GM21390 (cell line): ENCODE data around the gene JAZF1.

ENCODE experiments used
- ATAC-seq: cut with Tn5 transposase; IDR thresholded peaks from one replicate; pipeline ENCODE4 v1.9.1; 2021; ENCODE audit not compliant: unreplicated experiment

The JAZF1 gene

GRCh38 chr7:28052933-28053332 lies 127.7 kb downstream of the JAZF1 start:
- ATAC-seq: no peak

DNA sequence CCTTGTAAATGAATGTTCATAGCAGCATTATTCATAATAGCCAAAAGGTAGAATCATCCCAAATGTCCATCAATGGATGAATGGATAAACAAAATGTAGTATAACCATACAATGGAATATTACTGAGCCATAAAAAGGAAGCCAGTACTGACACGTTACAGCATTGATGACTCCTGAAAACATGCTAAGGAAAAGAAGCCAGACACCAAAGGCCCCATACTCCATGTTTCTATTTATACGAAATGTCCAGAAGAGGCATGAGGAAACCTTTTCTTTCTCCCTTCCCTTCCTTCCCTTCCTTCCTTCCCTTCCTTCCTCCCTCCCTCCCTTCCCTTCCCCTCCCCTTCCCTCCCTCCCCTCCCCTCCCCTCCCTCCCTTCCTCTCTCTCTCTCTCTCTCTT lies 131.9 kb downstream of the JAZF1 start:
- no peak for ATAC-seq

DNA sequence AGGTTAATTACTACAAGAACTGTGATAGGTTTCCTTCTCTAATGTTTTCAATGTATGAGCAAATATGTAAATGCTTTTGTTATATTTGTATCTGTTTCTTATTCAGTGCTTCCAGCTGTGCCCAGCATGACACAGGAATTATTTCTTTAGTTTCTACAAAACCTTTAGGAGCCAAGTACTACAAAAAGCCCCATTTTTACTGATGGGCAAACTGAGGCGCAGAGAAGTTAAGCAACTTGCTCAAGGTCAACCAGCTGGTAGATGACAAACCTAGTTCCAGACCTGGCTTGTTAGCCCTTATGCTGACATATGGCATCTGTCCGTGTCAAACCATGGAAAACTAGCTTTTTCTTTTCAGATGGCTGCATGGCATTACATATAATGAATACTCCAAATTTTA lies 134.6 kb downstream of the JAZF1 start:
- ATAC-seq: no peak

DNA sequence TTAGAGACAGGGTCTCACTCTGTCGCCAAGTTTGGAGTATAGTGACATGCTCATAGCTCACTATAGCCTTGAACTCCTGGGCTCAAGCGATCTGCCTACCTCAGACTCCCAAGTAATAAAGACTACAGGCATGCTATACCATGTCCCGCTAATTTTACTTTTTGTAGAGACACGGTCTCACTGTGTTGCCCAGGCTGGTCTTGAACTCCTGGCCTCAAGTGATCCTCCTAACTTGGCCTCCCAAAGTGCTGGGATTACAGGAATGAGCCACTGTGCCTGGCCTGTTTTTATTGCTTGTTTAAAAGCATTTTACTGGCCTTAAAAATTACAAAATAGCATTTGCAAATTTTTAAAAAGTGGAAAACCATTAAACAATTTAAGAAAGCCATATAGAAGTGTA lies 135.0 kb downstream of the JAZF1 start:
- ATAC-seq: no peak

DNA sequence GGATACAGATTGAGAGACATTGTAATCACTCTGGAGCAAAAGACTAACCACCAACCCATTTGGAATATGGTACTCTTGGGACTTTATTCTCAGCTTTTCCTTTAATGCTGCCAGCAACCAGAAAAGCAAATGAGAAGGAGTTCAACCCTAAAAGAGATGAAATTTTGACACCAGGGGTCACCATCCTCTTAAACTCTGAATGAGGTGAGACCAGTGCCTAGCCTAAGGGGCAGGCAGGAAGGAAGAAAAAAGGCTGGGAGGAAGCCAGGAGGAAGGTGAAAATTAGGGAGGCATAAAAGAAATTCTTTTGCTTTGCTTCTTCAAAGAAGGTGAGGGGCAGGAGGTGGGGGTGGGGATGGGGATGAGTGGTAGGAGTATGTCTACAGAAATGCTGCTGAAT lies 135.8 kb downstream of the JAZF1 start:
- no peak for ATAC-seq

DNA sequence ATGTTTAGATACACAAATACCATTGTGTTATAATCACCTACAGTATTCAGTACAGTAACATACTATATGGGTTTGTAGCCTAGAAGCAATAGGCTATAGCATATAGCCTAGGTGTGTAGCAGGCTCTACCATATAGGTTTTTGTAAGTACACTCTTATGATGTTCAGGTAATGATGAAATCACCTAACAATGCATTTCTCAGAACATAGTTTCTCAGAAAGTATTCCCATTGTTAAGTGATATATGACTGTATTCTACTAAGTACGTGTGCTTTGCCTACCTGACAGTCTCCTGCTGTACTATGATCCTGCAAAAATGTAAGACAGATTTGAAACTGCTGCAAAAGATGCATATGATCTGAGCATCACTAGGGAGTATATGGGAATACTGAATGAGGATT lies 137.9 kb downstream of the JAZF1 start:
- ATAC-seq: no peak

GRCh38 chr7:28041508-28042314 lies 138.9 kb downstream of the JAZF1 start:
- ATAC-seq: no peak

- ATAC-seq: no peak
Observed at GRCh38 chr7:28038175-28038797, 142.3 kb downstream of the JAZF1 start.

DNA sequence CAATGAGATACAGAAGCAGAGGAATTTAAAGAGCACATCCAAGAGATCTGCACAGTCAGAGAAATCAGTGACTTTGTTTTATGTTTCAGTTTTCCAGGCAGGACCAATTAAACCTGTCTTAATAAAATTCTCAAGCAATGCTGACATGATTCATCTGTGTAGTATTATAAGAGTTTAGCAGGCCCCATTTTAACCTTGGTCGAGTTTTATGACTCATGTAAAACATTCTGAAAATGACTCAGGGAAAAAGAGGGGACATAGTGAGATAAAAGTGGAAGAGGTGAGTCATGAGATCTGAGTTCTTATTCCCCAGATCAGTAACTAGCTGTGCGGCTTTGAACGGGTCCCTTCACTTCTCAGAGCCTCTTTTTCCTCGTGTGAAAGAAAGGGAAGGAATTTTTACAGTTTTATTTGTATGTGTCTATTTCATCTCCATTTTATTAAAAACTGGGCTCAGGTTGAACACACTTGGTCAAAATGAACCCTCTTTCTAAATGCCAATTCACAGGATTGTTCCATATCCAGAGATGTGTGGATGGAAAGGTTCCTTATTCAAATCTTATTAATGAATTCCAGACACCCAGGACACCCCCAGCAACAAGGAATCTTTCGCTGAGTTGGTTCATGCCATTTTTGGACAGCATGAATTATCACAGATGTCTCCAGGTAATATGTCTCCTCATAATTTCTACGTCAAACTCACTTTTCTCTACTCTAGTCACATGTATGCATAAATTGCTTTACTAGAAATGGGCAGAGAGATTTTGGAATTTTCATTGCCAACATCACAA lies 143.2 kb downstream of the JAZF1 start:
- ATAC-seq: peak; percentile 86

DNA sequence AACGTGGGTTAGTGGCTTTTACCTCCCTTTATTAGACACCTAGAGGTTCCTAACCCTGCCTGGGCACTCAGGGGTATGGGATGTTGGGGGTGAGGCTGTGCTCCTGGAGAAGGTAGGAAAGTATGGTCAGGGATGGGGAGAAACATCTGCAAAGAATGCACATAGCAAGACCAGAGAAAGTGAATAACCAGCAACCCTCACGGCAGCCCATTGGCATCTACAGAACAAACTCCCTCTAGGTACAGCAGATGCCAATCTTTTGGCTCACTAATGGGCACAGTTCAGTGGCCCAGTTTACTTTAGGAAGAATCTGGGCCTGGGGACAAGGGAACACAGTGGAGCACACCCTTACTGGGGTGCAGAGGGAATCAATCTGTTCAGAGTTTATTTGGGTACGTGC lies 143.9 kb downstream of the JAZF1 start:
- ATAC-seq: no peak

DNA sequence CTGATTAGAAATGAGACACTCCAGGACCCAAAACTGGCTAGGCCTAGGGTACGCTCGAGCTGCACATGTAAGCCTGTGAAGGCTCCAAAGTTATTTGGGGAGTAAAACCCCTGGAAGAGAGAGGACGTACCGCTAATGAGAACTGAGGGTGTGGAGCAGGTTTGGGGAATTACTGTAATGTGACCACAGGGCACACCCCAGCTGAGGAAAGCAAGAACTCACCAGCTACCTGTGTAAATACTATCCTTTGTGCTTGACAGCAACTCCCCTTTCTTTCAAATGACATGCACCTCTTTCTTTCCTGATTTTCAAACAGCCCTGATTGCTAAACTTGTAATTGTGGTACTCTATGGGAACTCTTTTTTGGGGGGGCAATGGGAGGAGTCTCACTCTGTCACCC lies 147.2 kb downstream of the JAZF1 start:
- no peak for ATAC-seq

- ATAC-seq: no peak
Observed at GRCh38 chr7:28032738-28033380, 147.7 kb downstream of the JAZF1 start.

DNA sequence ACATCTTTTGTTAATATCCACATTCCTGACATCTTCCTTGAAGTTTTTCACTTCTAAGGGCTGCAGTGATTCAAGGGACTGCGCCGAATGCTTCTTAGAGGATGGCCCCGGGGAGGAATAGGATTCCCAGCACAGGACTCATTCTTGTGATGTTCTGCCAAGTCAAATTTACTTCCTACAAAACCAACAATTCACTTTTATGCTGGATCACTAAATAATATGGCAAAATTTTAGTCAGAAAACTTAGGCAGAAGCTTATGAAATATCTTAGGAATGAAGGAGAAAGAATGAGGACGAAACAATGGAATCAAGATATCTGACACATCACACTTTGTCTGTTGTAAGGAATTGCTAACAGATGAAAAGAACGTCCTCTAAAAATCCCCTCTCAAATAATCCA lies 151.5 kb downstream of the JAZF1 start:
- ATAC-seq: no peak

DNA sequence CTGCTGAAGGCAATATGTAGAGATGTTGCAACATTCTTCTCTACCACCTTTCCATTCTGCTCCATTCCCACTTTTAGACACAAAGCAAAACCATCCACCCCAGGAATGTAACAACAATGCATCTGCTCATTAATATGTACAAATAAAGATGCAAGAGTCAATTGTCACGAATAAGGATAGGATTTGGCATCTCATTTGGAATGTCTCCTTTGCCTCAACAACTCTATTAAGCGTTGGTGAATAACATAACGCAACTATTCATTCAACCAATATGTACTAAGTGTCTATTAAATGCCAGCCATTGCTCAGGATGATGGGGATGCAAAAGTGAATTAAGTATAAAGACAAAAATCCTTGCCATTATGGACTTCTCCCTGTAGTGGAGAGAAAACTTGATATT lies 152.1 kb downstream of the JAZF1 start:
- ATAC-seq: no peak

DNA sequence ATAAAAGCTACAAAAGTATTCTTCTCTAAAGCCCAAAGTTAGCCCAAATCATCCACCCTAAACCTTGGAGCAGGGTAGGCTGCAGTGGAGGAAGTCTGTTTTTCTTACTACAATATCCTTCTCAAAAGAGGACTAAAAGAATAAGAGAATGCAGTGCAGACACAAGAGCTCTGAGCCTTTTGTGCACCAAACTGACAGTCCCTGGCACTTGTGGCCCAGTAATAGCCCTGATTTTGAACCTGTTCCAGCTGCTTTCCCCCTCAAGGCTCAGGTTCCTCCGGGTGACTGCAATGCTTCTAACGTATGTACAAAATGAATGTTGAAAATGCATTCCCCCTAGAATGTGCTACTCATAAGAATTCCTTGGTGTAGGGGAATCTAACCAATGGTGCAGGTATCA lies 154.4 kb downstream of the JAZF1 start:
- no peak for ATAC-seq

DNA sequence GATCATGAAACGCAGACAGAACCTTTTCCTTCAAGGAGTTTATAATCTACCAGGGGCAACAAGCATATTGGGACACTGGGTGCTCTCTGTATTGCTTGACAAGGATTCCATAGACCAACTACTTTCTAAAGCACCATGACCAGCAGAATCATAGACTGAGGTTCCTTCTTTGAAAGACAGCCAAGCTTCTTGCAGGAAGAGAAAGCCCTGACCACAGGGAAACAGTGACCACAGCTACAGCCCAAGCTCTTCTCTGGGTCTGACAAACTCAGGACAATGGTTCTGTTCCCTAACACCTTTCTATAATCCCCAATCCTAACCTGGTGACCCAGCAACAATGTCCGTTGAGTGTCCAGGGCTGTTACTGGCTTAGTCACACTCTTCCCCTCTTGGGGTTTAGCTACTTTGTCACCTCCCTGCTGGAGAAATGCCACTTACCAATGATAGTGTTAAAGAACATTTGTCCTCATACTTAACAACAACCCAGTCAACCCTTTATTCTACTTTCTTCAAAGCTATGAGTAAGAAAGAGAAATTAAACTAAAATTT lies 155.7 kb downstream of the JAZF1 start:
- ATAC-seq: no peak

GRCh38 chr7:28020302-28020940 lies 160.2 kb downstream of the JAZF1 start:
- ATAC-seq: peak; percentile 81

DNA sequence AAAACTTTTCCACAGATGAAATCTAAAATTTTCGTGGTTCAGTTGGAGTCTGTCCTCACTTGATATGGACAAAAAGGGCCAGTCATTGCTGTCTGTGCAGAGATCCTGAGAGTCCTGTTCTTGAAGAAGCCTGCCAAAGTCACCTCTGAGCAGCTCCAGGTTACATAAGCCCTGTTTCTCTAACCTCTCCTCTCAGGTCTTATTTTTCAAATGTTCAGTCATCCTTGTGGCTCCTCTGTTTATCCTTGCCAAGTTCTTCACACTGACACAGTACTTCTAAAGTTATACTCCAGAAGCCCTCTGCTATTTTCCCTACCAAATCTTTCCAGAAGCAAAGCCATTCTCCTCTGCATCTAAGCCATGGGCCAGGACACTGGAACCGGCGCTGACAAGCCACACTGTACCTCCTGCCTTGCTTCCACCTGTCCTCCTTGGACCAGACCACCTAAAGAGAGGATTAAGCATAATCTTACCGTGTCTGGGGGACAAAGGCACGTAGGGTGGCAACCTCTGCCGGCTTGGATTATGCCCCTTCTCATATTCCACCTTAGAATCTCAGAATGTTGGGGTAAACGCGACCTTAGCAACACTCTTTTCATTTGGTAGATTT lies 161.6 kb downstream of the JAZF1 start:
- ATAC-seq: no peak

- no peak for ATAC-seq
Observed at GRCh38 chr7:28018446-28018845, 162.1 kb downstream of the JAZF1 start.

DNA sequence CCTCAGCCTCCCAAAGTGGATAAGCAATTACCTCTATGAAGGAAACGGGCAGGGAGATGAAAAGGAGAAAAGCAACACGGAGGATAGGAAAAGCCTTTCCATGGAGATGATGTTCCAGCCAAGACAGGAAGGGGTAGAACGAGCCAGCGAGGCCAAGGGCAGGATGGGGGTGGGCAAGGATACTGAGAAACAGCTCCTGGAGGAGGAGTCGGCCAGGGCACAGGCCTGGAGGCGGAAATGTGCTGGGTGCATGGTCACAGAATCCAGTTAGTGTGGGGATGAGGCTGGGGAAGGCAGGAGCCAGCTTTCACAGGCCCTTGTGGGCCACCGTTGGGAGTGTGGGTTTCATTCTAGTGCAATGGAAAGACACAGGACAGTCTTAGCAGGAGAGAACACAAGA lies 162.6 kb downstream of the JAZF1 start:
- no peak for ATAC-seq
